Dermis microvascular lymphatic vessel endothelial cell (primary cell): ENCODE data around the gene FZD7. TPM values are rescaled to one million over a fixed set of nuclear protein-coding genes. Genes with fewer than 3 reads are reported as not detected.

ENCODE experiments used
- DNase-seq, 2 donors: peaks; one replicate each; pipeline versions ENCODE4 v3.0.0 to v3.0.0-alpha.2; 2010; ENCODE audit warnings: low read depth in 2 of 2
- total RNA-seq: library from RNA; depleted of rRNA; stranded (reverse); fragments of >200 nt; gene quantifications from 2 replicates; pipeline ENCODE4 v1.2.1, GENCODE V29; 2014

FZD7 gene
- total RNA-seq, 1 donor from 2014 or later = under 0.01 TPM

GRCh38 chr2:202037086-202037485, 3.4 kb downstream of the FZD7 start:
- no peak for DNase-seq

GRCh38 chr2:202038471-202039277, 5.0 kb downstream of the FZD7 start:
- no peak for DNase-seq

- DNase-seq = no peak
Measured at GRCh38 chr2:202039278-202040078, 5.8 kb downstream of the FZD7 start.

- no peak for DNase-seq
Measured at GRCh38 chr2:202040079-202040844, 6.6 kb downstream of the FZD7 start.

GRCh38 chr2:202042444-202042843, 8.8 kb downstream of the FZD7 start:
- no peak for DNase-seq

GRCh38 chr2:202043475-202043874, 9.8 kb downstream of the FZD7 start:
- DNase-seq = no peak

GRCh38 chr2:202044777-202045176, 11.1 kb downstream of the FZD7 start:
- no peak for DNase-seq

GRCh38 chr2:202046572-202046971, 12.9 kb downstream of the FZD7 start:
- no peak for DNase-seq

- DNase-seq = no peak
Measured at GRCh38 chr2:202049092-202049728, 15.6 kb downstream of the FZD7 start.

GRCh38 chr2:202049840-202050239, 16.2 kb downstream of the FZD7 start:
- DNase-seq = no peak

GRCh38 chr2:202050652-202051051, 17.0 kb downstream of the FZD7 start:
- no peak for DNase-seq

GRCh38 chr2:202051499-202052161, 18.0 kb downstream of the FZD7 start:
- DNase-seq = no peak

GRCh38 chr2:202052235-202052634, 18.6 kb downstream of the FZD7 start:
- no peak for DNase-seq

- DNase-seq = no peak
Measured at GRCh38 chr2:202054679-202055078, 21.0 kb downstream of the FZD7 start.

- peak in 1 of 2 donors; percentile 16 for DNase-seq
Measured at GRCh38 chr2:202056611-202057010, 23.0 kb downstream of the FZD7 start.

- DNase-seq = no peak
Measured at GRCh38 chr2:202060218-202060617, 26.6 kb downstream of the FZD7 start.

- no peak for DNase-seq
Measured at GRCh38 chr2:202061695-202062094, 28.0 kb downstream of the FZD7 start.

- DNase-seq = no peak
Measured at GRCh38 chr2:202064171-202064880, 30.7 kb downstream of the FZD7 start.

GRCh38 chr2:202064881-202065230, 31.2 kb downstream of the FZD7 start:
- DNase-seq = no peak

GRCh38 chr2:202065876-202066275, 32.2 kb downstream of the FZD7 start:
- no peak for DNase-seq
